HG03520 (cell line): ENCODE data around the gene CD1E.
"Not testable (repeated sequence)": the region's sequence is repeated elsewhere in the genome, so short reads cannot be mapped to it uniquely, and the experiment has no call there.

Experiments used
- ATAC-seq: cut with Tn5 transposase; IDR thresholded peaks from one replicate; pipeline ENCODE4 v1.9.1; 2021; ENCODE audit warnings: mild to moderate bottlenecking, moderate library complexity; ENCODE audit not compliant: unreplicated experiment

CD1E gene

GRCh38 chr1:158353303-158354075, at the start of gene CD1E:
Gene CD1E, plus strand, starts transcription at chr1:158353894. Its CDS starts 95 bp downstream, at chr1:158353989.
- ATAC-seq = no peak

GRCh38 chr1:158310623-158311022, 43.1 kb upstream of the CD1E start:
- no peak for ATAC-seq

- no peak for ATAC-seq
Measured at GRCh38 chr1:158311066-158311465, 42.6 kb upstream of the CD1E start.

GRCh38 chr1:158323866-158324265, 29.8 kb upstream of the CD1E start:
- no peak for ATAC-seq

GRCh38 chr1:158324395-158324794, 29.3 kb upstream of the CD1E start:
- ATAC-seq = no peak

- no peak for ATAC-seq
Measured at GRCh38 chr1:158327481-158327880, 26.2 kb upstream of the CD1E start.

- no peak for ATAC-seq
Measured at GRCh38 chr1:158328426-158328825, 25.3 kb upstream of the CD1E start.

GRCh38 chr1:158329300-158329699, 24.4 kb upstream of the CD1E start:
- no peak for ATAC-seq

- ATAC-seq = no peak
Measured at GRCh38 chr1:158329733-158330132, 24.0 kb upstream of the CD1E start.

- ATAC-seq = no peak
Measured at GRCh38 chr1:158330391-158331105, 23.1 kb upstream of the CD1E start.

- ATAC-seq = no peak
Measured at GRCh38 chr1:158331106-158331425, 22.6 kb upstream of the CD1E start.

GRCh38 chr1:158331481-158332150, 22.1 kb upstream of the CD1E start, which contains the start of gene CD1B:
Gene CD1B, minus strand, starts transcription at chr1:158331531. Its CDS starts 108 bp downstream, at chr1:158331423.
- no peak for ATAC-seq

GRCh38 chr1:158333405-158334155, 20.1 kb upstream of the CD1E start:
- ATAC-seq = no peak

- ATAC-seq = no peak
Measured at GRCh38 chr1:158334526-158335212, 19.0 kb upstream of the CD1E start.

- ATAC-seq = no peak
Measured at GRCh38 chr1:158335213-158335532, 18.5 kb upstream of the CD1E start.

- not testable (repeated sequence) for ATAC-seq
Measured at GRCh38 chr1:158336413-158336812, 17.3 kb upstream of the CD1E start.

GRCh38 chr1:158348946-158349345, 4.7 kb upstream of the CD1E start:
- ATAC-seq = not testable (repeated sequence)

- no peak for ATAC-seq
Measured at GRCh38 chr1:158354255-158354654, 561 bp downstream of the CD1E start.

- no peak for ATAC-seq
Measured at GRCh38 chr1:158355773-158356285, 2.1 kb downstream of the CD1E start.

GRCh38 chr1:158356616-158357015, 2.9 kb downstream of the CD1E start:
- ATAC-seq = no peak
